HEK293 (cell line): ENCODE results near the gene CNN2.

ENCODE experiments used
- CTCF ChIA-PET: fragments of 350-600 bp; formaldehyde crosslinking; extraction: SDS; loops from one replicate; lab custom pipeline; 2021; ENCODE audit warnings: antibody characterized with exemption; lab: Yijun Ruan, JAX
- POLR2A ChIA-PET: fragments of 300-600 bp; formaldehyde crosslinking; extraction: SDS; loops from one replicate; lab custom pipeline; 2020; ENCODE audit warnings: antibody characterized with exemption, inconsistent platforms; lab: Yijun Ruan, JAX
- H3K27ac ChIP-seq: fragments of 200-500 bp; sonication (Bioruptor generic); 2 replicates; pipeline ENCODE4 v1.5.1; 2014; ENCODE audit warnings: low read depth, low read length, control low read depth, inconsistent platforms; ENCODE audit errors: extremely low read depth
- H3K36me3 ChIP-seq, 2 experiments: fragments of 200-500 bp in 1 of 2; sonication (Bioruptor generic) in 1 of 2; 1 replicate in 1 of 2; 2 replicates in 1 of 2; pipeline ENCODE4 v1.5.1; 2014 to 2017; ENCODE audit warnings: inconsistent platforms in 2 of 2, low read length in 2 of 2; ENCODE audit not compliant: control insufficient read depth in 2 of 2, insufficient read depth in 1 of 2
- H3K4me1 ChIP-seq: fragments of 200-500 bp; sonication (Bioruptor generic); 2 replicates; pipeline ENCODE4 v1.5.1; 2014; ENCODE audit warnings: mild to moderate bottlenecking, low read length, inconsistent platforms; ENCODE audit not compliant: control insufficient read depth, insufficient read depth
- H3K4me3 ChIP-seq: 2 replicates; pipeline ENCODE4 v1.5.1; 2011; ENCODE audit warnings: low read depth, mild to moderate bottlenecking, control low read depth, low read length, moderate library complexity
- H3K9me3 ChIP-seq: fragments of 200-500 bp; sonication (Bioruptor generic); 2 replicates; pipeline ENCODE4 v1.5.1; 2014; ENCODE audit warnings: low read depth, low read length, inconsistent platforms; ENCODE audit not compliant: control insufficient read depth, insufficient read depth
- AEBP2 ChIP-seq: fragments of 450-650 bp; formaldehyde crosslinking; IDR thresholded peaks from 2 replicates; pipeline ENCODE4 v1.5.1; 2016; ENCODE audit warnings: missing biosample characterization, missing genetic modification characterization, borderline replicate concordance
- CTCF ChIP-seq: fragments of 450-650 bp; formaldehyde crosslinking; IDR thresholded peaks from 2 replicates; pipeline ENCODE4 v1.5.1; 2016; ENCODE audit warnings: missing biosample characterization, missing genetic modification characterization
- KLF8 ChIP-seq: fragments of 450-650 bp; formaldehyde crosslinking; IDR thresholded peaks from 2 replicates; pipeline ENCODE4 v1.5.1; 2016; ENCODE audit warnings: missing biosample characterization, missing genetic modification characterization
- PRDM4 ChIP-seq: fragments of 450-650 bp; formaldehyde crosslinking; IDR thresholded peaks from 2 replicates; pipeline ENCODE4 v1.5.1; 2017; ENCODE audit warnings: missing biosample characterization, missing genetic modification characterization
- SETDB1 ChIP-seq: IDR thresholded peaks from one replicate; pipeline ENCODE4 v1.6.1; 2017; ENCODE audit warnings: mild to moderate bottlenecking, low read length, moderate library complexity, mixed read lengths; ENCODE audit not compliant: insufficient read length
- ZBTB1 ChIP-seq: fragments of 450-650 bp; formaldehyde crosslinking; IDR thresholded peaks from 2 replicates; pipeline ENCODE4 v1.5.1; 2016; ENCODE audit warnings: missing biosample characterization, missing genetic modification characterization
- ZFP37 ChIP-seq: fragments of 450-650 bp; formaldehyde crosslinking; IDR thresholded peaks from 2 replicates; pipeline ENCODE4 v1.5.1; 2016; ENCODE audit warnings: missing biosample characterization, missing genetic modification characterization
- ZIC2 ChIP-seq: fragments of 450-650 bp; formaldehyde crosslinking; IDR thresholded peaks from 2 replicates; pipeline ENCODE4 v1.5.1; 2016; ENCODE audit warnings: missing biosample characterization, missing genetic modification characterization
- ZNF2 ChIP-seq: fragments of 450-650 bp; formaldehyde crosslinking; IDR thresholded peaks from 2 replicates; pipeline ENCODE4 v1.5.1; 2016; ENCODE audit warnings: missing biosample characterization, missing genetic modification characterization
- ZNF26 ChIP-seq: fragments of 450-650 bp; formaldehyde crosslinking; IDR thresholded peaks from 2 replicates; pipeline ENCODE4 v1.5.1; 2016; ENCODE audit warnings: missing biosample characterization, missing genetic modification characterization
- ZNF280C ChIP-seq: fragments of 450-650 bp; formaldehyde crosslinking; IDR thresholded peaks from 2 replicates; pipeline ENCODE4 v1.5.1; 2016; ENCODE audit warnings: missing biosample characterization, missing genetic modification characterization
- ZNF302 ChIP-seq: fragments of 450-650 bp; formaldehyde crosslinking; IDR thresholded peaks from 2 replicates; pipeline ENCODE4 v1.5.1; 2016; ENCODE audit warnings: missing biosample characterization, missing genetic modification characterization, low read depth
- ZNF335 ChIP-seq: fragments of 450-650 bp; formaldehyde crosslinking; conservative IDR thresholded peaks from 2 replicates; pipeline ENCODE4 v1.5.1; 2016; ENCODE audit warnings: missing biosample characterization, missing genetic modification characterization
- ZNF416 ChIP-seq: fragments of 450-650 bp; formaldehyde crosslinking; IDR thresholded peaks from 2 replicates; pipeline ENCODE4 v1.5.1; 2016; ENCODE audit warnings: missing biosample characterization, missing genetic modification characterization
- ZNF426 ChIP-seq: fragments of 450-650 bp; formaldehyde crosslinking; IDR thresholded peaks from 2 replicates; pipeline ENCODE4 v1.5.1; 2017; ENCODE audit warnings: missing biosample characterization, missing genetic modification characterization, mild to moderate bottlenecking, inconsistent platforms, moderate library complexity
- ZNF433 ChIP-seq: fragments of 450-650 bp; formaldehyde crosslinking; IDR thresholded peaks from 2 replicates; pipeline ENCODE4 v1.5.1; 2016; ENCODE audit warnings: missing biosample characterization, missing genetic modification characterization, low read depth
- ZNF521 ChIP-seq: fragments of 450-650 bp; formaldehyde crosslinking; IDR thresholded peaks from 2 replicates; pipeline ENCODE4 v1.5.1; 2017; ENCODE audit warnings: missing biosample characterization, mild to moderate bottlenecking, missing genetic modification characterization
- ZNF548 ChIP-seq: fragments of 450-650 bp; formaldehyde crosslinking; IDR thresholded peaks from 2 replicates; pipeline ENCODE4 v1.5.1; 2016; ENCODE audit warnings: missing biosample characterization, missing genetic modification characterization
- ZNF830 ChIP-seq: fragments of 450-650 bp; IDR thresholded peaks from 2 replicates; pipeline ENCODE4 v1.5.0; 2018; ENCODE audit warnings: missing biosample characterization, missing genetic modification characterization, low read depth, mild to moderate bottlenecking, moderate library complexity

Gene CNN2

GRCh38 chr19:1055886-1056620, 29.6 kb downstream of the CNN2 start:
- H3K27ac ChIP-seq = no peak overlapping the region
- no peaks in the 10 kb centered on the region for H3K4me1 ChIP-seq
- H3K4me3 ChIP-seq = no peak overlapping the region
- H3K36me3 ChIP-seq = peaks cover 0 to 41% of the 10 kb centered on the region in 2 experiments; a peak in 2 of 3 replicates
- TF ChIP-seq PRDM4 (tag by site-specific recombination) (peak; percentile 30; the same call in 1 of the 2 replicates), ZNF521 (tag by site-specific recombination) (no peak)
- POLR2A ChIA-PET = interaction anchor here (0.7 kb wide), 1 partner anchor 29 kb away, joined by 7 read pairs; no protein-coding TSS in a partner anchor
- no peaks in the 10 kb centered on the region for H3K9me3 ChIP-seq
- CTCF ChIA-PET = no interaction called here

- no peak overlapping the region for H3K4me3 ChIP-seq
- H3K9me3 ChIP-seq = no peaks in the 10 kb centered on the region
- no peak overlapping the region for H3K27ac ChIP-seq
- ChIA-PET POLR2A (no interaction called here), CTCF (no interaction called here)
- peaks cover 0 to 42% of the 10 kb centered on the region in 2 experiments; a peak in 2 of 3 replicates for H3K36me3 ChIP-seq
- no peaks in the 10 kb centered on the region for H3K4me1 ChIP-seq
- TF ChIP-seq ZFP37 (tag by site-specific recombination) (0 out of 2 replicates have a peak, but pooled peaks have one; percentile 37), ZNF830 (tag by site-specific recombination) (no peak), ZNF548 (tag by site-specific recombination) (no peak), ZNF416 (tag by site-specific recombination) (peak; percentile 86), ZNF335 (tag by site-specific recombination) (0 out of 2 replicates have a peak, but pooled peaks have one; percentile 13), ZNF26 (tag by site-specific recombination) (peak; percentile 69; the same call in 1 of the 2 replicates), ZNF426 (no peak), ZBTB1 (tag by site-specific recombination) (no peak), ZNF433 (no peak), PRDM4 (tag by site-specific recombination) (no peak), ZNF302 (tag by site-specific recombination) (no peak), CTCF (tag by site-specific recombination) (no peak), SETDB1 (peak; percentile 90), ZNF280C (tag by site-specific recombination) (peak; percentile 82; the same call in 1 of the 2 replicates), AEBP2 (tag by site-specific recombination) (no peak), ZIC2 (no peak), KLF8 (tag by site-specific recombination) (peak; percentile 54; the same call in 1 of the 2 replicates), ZNF2 (tag by site-specific recombination) (0 out of 2 replicates have a peak, but pooled peaks have one; percentile 39)
Measured at GRCh38 chr19:1057176-1057855, 30.9 kb downstream of the CNN2 start.
